ENCODE data around the gene COG1. TPM values are rescaled to one million over a fixed set of nuclear protein-coding genes. Genes with fewer than 3 reads are reported as not detected.

COG1 gene
- total RNA-seq, 1 donor from 2014 or later, result 42.2 TPM

- no peak overlapping the region for H3K27ac Mint-ChIP-seq
- H3K36me3 Mint-ChIP-seq (ENCODE audit: low read depth), result no peaks in the 10 kb centered on the region
- intact Hi-C loops (cut with micrococcal nuclease), result no loop called here
- H3K4me3 Mint-ChIP-seq, result peak overlapping the region; percentile 76
- ChIA-PET CTCF (interaction anchor here (1.9 kb wide), 1 partner anchor 10 kb away, joined by 6 read pairs; no protein-coding TSS in a partner anchor), POLR2A (no interaction called here)
- TF ChIP-seq CTCF (IDR thresholded peaks at IDR 0.05), result no peak
- peaks cover 50% of the 10 kb centered on the region for H3K27me3 Mint-ChIP-seq
- H3K4me1 Mint-ChIP-seq, result peaks cover 36% of the 10 kb centered on the region
- DNase-seq (no peak), ATAC-seq (ENCODE audit: low read depth) (peak; percentile 46)
- H3K9me3 Mint-ChIP-seq, result no peaks in the 10 kb centered on the region
Observed at GRCh38 chr17:73166731-73167581, 25.9 kb upstream of the COG1 start.

GRCh38 chr17:73168667-73169066 lies 24.2 kb upstream of the COG1 start:
- Mint-ChIP-seq H3K4me1 (peaks cover 34% of the 10 kb centered on the region), H3K9me3 (no peaks in the 10 kb centered on the region), H3K36me3 (ENCODE audit: low read depth) (no peaks in the 10 kb centered on the region), H3K27me3 (peaks cover 37% of the 10 kb centered on the region), H3K4me3 (no peak overlapping the region), H3K27ac (no peak overlapping the region)
- TF ChIP-seq CTCF (IDR thresholded peaks at IDR 0.05), result no peak
- ChIA-PET CTCF (no interaction called here), POLR2A (no interaction called here)
- DNase-seq, result no peak
- no peak for ATAC-seq (ENCODE audit: low read depth)
- intact Hi-C loops (cut with micrococcal nuclease), result no loop called here

GRCh38 chr17:73170324-73170723 lies 22.5 kb upstream of the COG1 start:
- no peak overlapping the region for H3K27ac Mint-ChIP-seq

GRCh38 chr17:73172252-73172651 lies 20.6 kb upstream of the COG1 start:
- no peak for DNase-seq
- POLR2A ChIA-PET, result no interaction called here
- intact Hi-C loops (cut with micrococcal nuclease), result no loop called here
- no peak for ATAC-seq (ENCODE audit: low read depth)
- H3K27ac Mint-ChIP-seq, result no peak overlapping the region
- TF ChIP-seq CTCF (IDR thresholded peaks at IDR 0.05), result no peak
- H3K9me3 Mint-ChIP-seq, result no peaks in the 10 kb centered on the region
- peaks cover 13% of the 10 kb centered on the region for H3K27me3 Mint-ChIP-seq
- CTCF ChIA-PET, result interaction anchor here (0.6 kb wide), 1 partner anchor 15 kb away, joined by 3 read pairs; no protein-coding TSS in a partner anchor
- H3K4me1 Mint-ChIP-seq, result peaks cover 4% of the 10 kb centered on the region
- H3K4me3 Mint-ChIP-seq, result no peak overlapping the region
- no peaks in the 10 kb centered on the region for H3K36me3 Mint-ChIP-seq (ENCODE audit: low read depth)

More at GRCh38 chr17:73170324-73170723, 22.5 kb upstream of the COG1 start:
- intact Hi-C loops (cut with micrococcal nuclease), result no loop called here
- ChIA-PET POLR2A (no interaction called here), CTCF (no interaction called here)
- Mint-ChIP-seq H3K27me3 (peaks cover 27% of the 10 kb centered on the region), H3K4me3 (no peak overlapping the region), H3K9me3 (no peaks in the 10 kb centered on the region), H3K36me3 (ENCODE audit: low read depth) (no peaks in the 10 kb centered on the region), H3K4me1 (peaks cover 23% of the 10 kb centered on the region)
- TF ChIP-seq CTCF (IDR thresholded peaks at IDR 0.05), result no peak
- DNase-seq (no peak), ATAC-seq (ENCODE audit: low read depth) (no peak)

- Mint-ChIP-seq H3K4me1 (no peaks in the 10 kb centered on the region), H3K27ac (no peak overlapping the region), H3K4me3 (no peak overlapping the region), H3K27me3 (no peaks in the 10 kb centered on the region), H3K36me3 (ENCODE audit: low read depth) (no peaks in the 10 kb centered on the region), H3K9me3 (no peaks in the 10 kb centered on the region)
- TF ChIP-seq CTCF (IDR thresholded peaks at IDR 0.05), result no peak
- intact Hi-C loops (cut with micrococcal nuclease), result no loop called here
- ChIA-PET POLR2A (no interaction called here), CTCF (no interaction called here)
- DNase-seq, result no peak
- no peak for ATAC-seq (ENCODE audit: low read depth)
Observed at GRCh38 chr17:73174126-73174525, 18.7 kb upstream of the COG1 start.

Measured in activated B cell treated with CpG ODN at 0.5 μM for 24 hours (primary cell).